ENCODE measurements around the gene KLF5. TPM values are rescaled to one million over a fixed set of nuclear protein-coding genes. Genes with fewer than 3 reads are reported as not detected.

KLF5 gene
- total RNA-seq, 4 donors from 2014 or later, result 3.6 to 32.3 (median 9.6) TPM

DNA sequence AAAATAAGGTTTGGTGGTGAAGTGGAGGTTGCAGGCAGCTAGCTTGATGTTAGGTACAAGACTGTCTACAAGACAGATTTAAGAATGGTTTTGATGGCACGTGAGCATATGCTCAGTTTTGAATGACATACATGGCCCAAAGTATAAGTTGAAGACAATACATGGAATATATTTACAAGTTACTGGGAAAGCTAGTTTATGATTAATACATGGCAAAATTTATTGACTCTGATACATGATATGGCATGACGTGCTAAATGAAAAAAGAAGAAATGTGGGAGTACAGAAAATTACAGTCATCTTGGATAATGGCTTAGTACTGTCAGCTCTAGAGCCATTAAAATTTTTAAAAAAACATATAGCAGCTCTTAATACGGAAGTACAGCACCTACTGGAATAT lies 4.4 kb downstream of the KLF5 start:
- DNase-seq (ENCODE audit: low spot score) (no peak), ATAC-seq (ENCODE audit: low FRiP score) (no peak)
- TF ChIP-seq, protein P1, sequence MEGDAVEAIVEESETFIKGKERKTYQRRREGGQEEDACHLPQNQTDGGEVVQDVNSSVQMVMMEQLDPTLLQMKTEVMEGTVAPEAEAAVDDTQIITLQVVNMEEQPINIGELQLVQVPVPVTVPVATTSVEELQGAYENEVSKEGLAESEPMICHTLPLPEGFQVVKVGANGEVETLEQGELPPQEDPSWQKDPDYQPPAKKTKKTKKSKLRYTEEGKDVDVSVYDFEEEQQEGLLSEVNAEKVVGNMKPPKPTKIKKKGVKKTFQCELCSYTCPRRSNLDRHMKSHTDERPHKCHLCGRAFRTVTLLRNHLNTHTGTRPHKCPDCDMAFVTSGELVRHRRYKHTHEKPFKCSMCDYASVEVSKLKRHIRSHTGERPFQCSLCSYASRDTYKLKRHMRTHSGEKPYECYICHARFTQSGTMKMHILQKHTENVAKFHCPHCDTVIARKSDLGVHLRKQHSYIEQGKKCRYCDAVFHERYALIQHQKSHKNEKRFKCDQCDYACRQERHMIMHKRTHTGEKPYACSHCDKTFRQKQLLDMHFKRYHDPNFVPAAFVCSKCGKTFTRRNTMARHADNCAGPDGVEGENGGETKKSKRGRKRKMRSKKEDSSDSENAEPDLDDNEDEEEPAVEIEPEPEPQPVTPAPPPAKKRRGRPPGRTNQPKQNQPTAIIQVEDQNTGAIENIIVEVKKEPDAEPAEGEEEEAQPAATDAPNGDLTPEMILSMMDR (IDR thresholded peaks at IDR 0.05), result no peak

DNA sequence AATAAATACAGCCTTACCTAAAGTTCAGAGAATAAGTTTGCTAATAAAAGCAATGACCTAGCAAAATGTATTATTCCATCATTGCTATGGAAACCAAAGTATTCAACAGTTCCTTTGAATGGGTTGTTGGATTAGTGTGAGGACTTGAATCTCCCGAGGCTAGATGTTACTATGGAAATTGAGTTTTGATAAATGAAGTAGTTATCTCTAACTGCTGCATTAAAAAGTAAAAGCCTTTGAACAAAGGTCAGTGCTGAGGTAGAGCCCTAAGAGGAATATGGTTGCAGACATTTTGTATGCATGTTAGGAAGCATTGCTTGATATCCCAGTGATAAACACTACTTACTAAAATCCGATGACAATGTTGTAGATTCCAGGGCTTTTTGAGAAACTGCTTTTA lies 6.2 kb downstream of the KLF5 start:
- no peak for ATAC-seq (ENCODE audit: low FRiP score)
- DNase-seq (ENCODE audit: low spot score), result no peak
- TF ChIP-seq, protein P1 (IDR thresholded peaks at IDR 0.05), result no peak

DNA sequence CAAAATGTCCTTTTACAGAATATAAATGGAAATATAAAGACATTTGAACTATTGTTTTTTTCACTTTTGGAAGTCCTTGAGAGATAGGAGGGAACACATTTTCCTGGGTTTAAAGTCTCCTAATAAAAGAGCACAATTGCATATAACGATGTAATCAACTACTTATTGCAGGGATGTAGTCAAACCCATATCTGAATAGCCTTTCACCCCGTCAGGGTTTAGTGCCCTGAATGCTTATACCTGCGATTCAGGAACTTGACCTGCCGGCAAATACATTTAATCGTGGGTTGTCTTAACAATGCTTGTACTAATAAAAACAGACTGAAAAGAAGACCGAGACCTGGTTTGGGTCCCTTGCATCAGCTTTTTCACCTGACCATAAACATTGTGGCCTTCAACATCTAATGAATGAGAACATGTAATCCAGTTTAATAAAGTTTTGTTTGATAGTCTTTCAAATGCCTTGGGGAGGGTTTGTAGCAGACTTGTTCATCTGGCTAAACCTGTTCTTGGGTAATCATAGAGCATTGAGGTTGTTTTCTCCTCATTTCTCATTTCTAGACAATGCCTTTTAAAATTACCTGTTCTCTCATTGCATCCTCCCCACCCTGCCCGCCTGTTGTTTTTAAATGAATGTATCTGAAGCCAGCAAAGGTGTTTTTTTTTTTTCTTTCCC lies 7.0 kb downstream of the KLF5 start:
- DNase-seq (ENCODE audit: low spot score) (no peak), ATAC-seq (ENCODE audit: low FRiP score) (no peak)
- TF ChIP-seq, protein P1 (IDR thresholded peaks at IDR 0.05), result no peak

DNA sequence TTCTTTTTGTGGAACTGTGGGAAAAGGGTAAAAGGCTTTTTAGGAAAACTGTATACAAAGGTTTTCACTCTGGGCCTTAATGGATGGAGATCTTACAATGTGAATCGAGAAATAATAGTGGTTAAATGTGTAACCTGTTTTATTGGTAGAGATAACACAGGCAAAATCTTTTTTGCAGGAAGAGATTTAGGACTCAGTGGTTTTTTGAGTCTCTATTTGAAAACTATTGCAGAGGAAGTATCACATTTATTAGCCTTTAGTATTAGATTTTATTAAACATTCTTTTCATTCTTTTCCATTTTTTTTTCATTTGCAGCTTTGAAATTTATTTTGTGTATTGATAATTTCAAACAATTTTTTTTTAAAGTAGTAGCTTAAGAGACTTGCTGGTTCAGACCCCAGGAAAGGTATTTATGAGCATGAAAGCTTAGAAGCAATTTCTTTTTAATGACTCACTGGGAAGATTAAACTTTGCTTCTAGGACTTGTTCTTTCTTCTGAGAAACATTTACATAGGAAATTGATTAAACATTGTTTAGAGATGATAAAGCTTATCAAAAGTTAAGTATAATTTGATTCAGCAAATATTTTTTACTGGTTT lies 10.5 kb downstream of the KLF5 start:
- TF ChIP-seq, protein P1 (IDR thresholded peaks at IDR 0.05), result no peak
- DNase-seq (ENCODE audit: low spot score) (no peak), ATAC-seq (ENCODE audit: low FRiP score) (no peak)

DNA sequence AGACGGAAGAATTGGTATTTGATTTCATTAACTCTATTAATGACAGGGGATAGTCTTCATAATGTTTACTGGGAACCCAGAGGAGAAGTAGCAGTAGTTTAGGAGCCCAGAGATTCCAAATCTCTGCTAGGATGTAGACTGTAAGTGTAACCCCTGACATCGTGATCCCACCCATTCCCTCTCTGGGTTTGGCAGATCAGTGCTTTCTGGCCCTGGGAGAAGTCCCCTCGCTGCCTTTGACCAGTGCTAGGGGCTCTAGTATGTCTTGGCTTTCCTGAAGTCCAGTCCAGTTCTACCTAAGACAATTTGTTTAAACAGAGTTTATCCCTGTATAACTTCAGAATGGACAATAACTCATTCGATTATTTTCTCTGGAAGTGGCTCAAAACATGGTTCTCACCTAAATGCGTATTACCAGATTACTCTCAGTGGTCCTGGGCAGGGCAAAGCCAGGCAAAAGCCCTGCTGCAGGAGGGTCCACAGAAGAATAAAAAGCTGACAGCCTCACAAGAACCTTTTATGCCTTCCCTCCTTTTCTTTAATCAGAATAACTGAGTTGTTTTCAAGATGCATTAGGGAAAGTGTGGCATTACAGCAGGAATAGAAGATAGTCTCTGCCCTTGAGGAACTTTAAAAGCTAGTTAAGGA lies 11.8 kb downstream of the KLF5 start:
- TF ChIP-seq, protein P1 (IDR thresholded peaks at IDR 0.05), result no peak
- ATAC-seq (ENCODE audit: low FRiP score), result no peak
- DNase-seq (ENCODE audit: low spot score), result no peak

DNA sequence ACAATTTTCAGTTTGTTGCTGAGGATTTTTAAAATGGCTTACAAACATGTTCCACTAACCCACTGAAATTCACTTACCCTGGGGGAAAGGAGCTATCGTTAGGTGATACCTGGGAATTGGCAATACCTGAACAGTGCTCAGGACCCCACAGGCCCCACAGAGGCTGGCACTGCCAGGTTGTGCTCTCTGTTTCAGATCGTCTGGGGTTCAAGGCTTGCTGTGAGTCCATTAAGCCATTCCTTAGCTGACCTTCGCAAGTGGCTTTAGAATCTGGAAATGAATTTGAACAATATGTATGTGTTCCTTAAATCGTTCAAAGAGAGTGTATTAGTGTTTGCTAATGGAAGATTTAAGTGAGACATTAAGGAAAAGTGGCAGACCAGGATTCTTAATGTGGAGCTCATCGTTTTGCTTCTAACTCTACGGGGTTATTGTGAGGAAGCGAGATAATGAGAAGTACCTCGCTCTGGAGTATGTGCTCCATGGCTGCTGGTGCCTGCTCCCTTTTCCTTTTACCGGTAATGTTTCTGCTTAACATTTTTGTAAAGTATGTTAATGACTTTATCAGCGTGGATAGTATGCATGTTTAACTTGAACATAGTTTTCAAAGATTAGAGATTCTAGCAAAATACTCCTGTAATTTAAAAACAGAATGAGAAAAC lies 13.6 kb downstream of the KLF5 start:
- no peak for DNase-seq (ENCODE audit: low spot score)
- no peak for ATAC-seq (ENCODE audit: low FRiP score)

More for the DNA sequence above, 13.6 kb downstream of the KLF5 start:
- TF ChIP-seq, protein P1 (IDR thresholded peaks at IDR 0.05), result no peak

Data from omental fat pad (tissue), 4 donors.